HEK293T (cell line): ENCODE data around the gene KCNH3.

Source experiments
- ARNT ChIP-seq: fragments of 450-650 bp; IDR thresholded peaks from 2 replicates; pipeline ENCODE4 v1.6.1; 2017; ENCODE audit warnings: mild to moderate bottlenecking
- BHLHE40 ChIP-seq: fragments of 450-650 bp; IDR thresholded peaks from 2 replicates; pipeline ENCODE4 v1.6.1; 2016; ENCODE audit warnings: mild to moderate bottlenecking, moderate library complexity, borderline replicate concordance
- ELF4 ChIP-seq: fragments of 450-650 bp; IDR thresholded peaks from 2 replicates; pipeline ENCODE4 v1.6.1; 2017; ENCODE audit warnings: antibody characterized with exemption
- FOXA1 ChIP-seq: fragments of 450-650 bp; IDR thresholded peaks from 2 replicates; pipeline ENCODE4 v1.6.1; 2016; ENCODE audit warnings: mild to moderate bottlenecking
- FOXK2 ChIP-seq: fragments of 450-650 bp; IDR thresholded peaks from 2 replicates; pipeline ENCODE4 v1.6.1; 2016; ENCODE audit warnings: mild to moderate bottlenecking
- FOXM1 ChIP-seq: fragments of 450-650 bp; IDR thresholded peaks from 2 replicates; pipeline ENCODE4 v1.6.1; 2017; ENCODE audit warnings: mild to moderate bottlenecking, borderline replicate concordance
- HDGF ChIP-seq: fragments of 450-650 bp; IDR thresholded peaks from 2 replicates; pipeline ENCODE4 v1.6.1; 2017; ENCODE audit warnings: antibody characterized with exemption, borderline replicate concordance
- LEF1 ChIP-seq: fragments of 450-650 bp; IDR thresholded peaks from 2 replicates; pipeline ENCODE4 v1.6.1; 2017; ENCODE audit warnings: mild to moderate bottlenecking, borderline replicate concordance
- NFRKB ChIP-seq: fragments of 450-650 bp; IDR thresholded peaks from 2 replicates; pipeline ENCODE4 v1.6.1; 2016; ENCODE audit warnings: mild to moderate bottlenecking, moderate library complexity
- PKNOX1 ChIP-seq: fragments of 450-650 bp; IDR thresholded peaks from 2 replicates; pipeline ENCODE4 v1.6.1; 2016
- SP1 ChIP-seq: fragments of 450-650 bp; IDR thresholded peaks from 2 replicates; pipeline ENCODE4 v1.6.1; 2017
- SUZ12 ChIP-seq: fragments of 450-650 bp; IDR thresholded peaks from 2 replicates; pipeline ENCODE4 v1.6.1; 2016; ENCODE audit warnings: mild to moderate bottlenecking
- TARDBP ChIP-seq: fragments of 450-650 bp; IDR thresholded peaks from 2 replicates; pipeline ENCODE4 v1.6.1; 2016
- ZNF384 ChIP-seq: fragments of 450-650 bp; IDR thresholded peaks from 2 replicates; pipeline ENCODE4 v1.6.1; 2016

GRCh38 chr12:49556391-49557186 is 17.8 kb downstream of the KCNH3 start:
- TF ChIP-seq FOXM1 (no peak), ARNT (no peak), NFRKB (no peak), FOXA1 (no peak), LEF1 (no peak), HDGF (no peak), BHLHE40 (no peak), SUZ12 (no peak), TARDBP (no peak), ZNF384 (no peak), FOXK2 (no peak), SP1 (no peak), PKNOX1 (no peak), ELF4 (no peak)
